ENCODE results near the gene ALK. TPM values are rescaled to one million over a fixed set of nuclear protein-coding genes. Genes with fewer than 3 reads are reported as not detected.
A peak's percentile ranks its signal among the peaks of the same experiment; 100 is the strongest.

The ALK gene
- polyA plus RNA-seq, 3 donors = not detected

- Histone ChIP-seq H2AFZ (ENCODE audit: insufficient read depth, low read depth, low read length, poor library complexity, severe bottlenecking) (no peak overlapping the region), H3K27me3 (ENCODE audit: control insufficient read depth in 2 of 2, insufficient read depth in 2 of 2, low read length in 2 of 2) (peaks cover 38 to 44% of the 10 kb centered on the region in 2 donors), H3K79me2 (ENCODE audit: insufficient read depth, low read length) (no peaks in the 10 kb centered on the region), H4K20me1 (ENCODE audit: insufficient read depth, low read length) (no peaks in the 10 kb centered on the region), H3K4me3 (replicated peaks in 1 of 3; ENCODE audit: low read depth in 2 of 3, low read length in 3 of 3) (no peak overlapping the region), H3K36me3 (replicated peaks in 1 of 2; ENCODE audit: control insufficient read depth in 1 of 2, insufficient read depth in 2 of 2, low read length in 2 of 2) (no peaks in the 10 kb centered on the region), H3K27ac (ENCODE audit: low read depth in 1 of 2, low read length in 2 of 2) (no peak overlapping the region), H3K4me1 (ENCODE audit: control insufficient read depth in 1 of 2, insufficient read depth in 2 of 2, low read length in 2 of 2) (peaks cover 5 to 13% of the 10 kb centered on the region in 2 donors), H3K4me2 (replicated peaks; ENCODE audit: extremely low read depth, low read length, poor library complexity, severe bottlenecking) (no peak overlapping the region), H3K9ac (ENCODE audit: insufficient read depth, low read length, poor library complexity, severe bottlenecking) (no peak overlapping the region), H3K9me3 (replicated peaks in 1 of 2; ENCODE audit: control insufficient read depth in 1 of 2, insufficient read depth in 1 of 2, low read length in 2 of 2) (peaks cover 5 to 12% of the 10 kb centered on the region in 2 donors)
- no peak overlapping the region for H3K4me3 Mint-ChIP-seq
- TF ChIP-seq CTCF (IDR thresholded peaks at IDR 0.05) = peak; percentile 96
- peak; percentile 5 to 35 (median 24) for DNase-seq
- peaks cover 11% of the 10 kb centered on the region for H3K4me1 Mint-ChIP-seq
- H3K27me3 Mint-ChIP-seq (ENCODE audit: low read depth in 3 of 3) = peaks cover 37 to 56% (median 39%) of the 10 kb centered on the region in 3 donors
- 0% methylated on average over 2 of the region's 3 CpGs for WGBS (ENCODE audit: insufficient coverage)
- intact Hi-C loops (cut with micrococcal nuclease) = loop anchor here in 1 of 2 donors (10.0 kb wide), 1 partner anchor 152 kb away; no protein-coding TSS in a partner anchor
- H3K36me3 Mint-ChIP-seq = peaks cover 0 to 4% of the 10 kb centered on the region in 2 donors
- H3K27ac Mint-ChIP-seq = no peak overlapping the region
- H3K9me3 Mint-ChIP-seq = peaks cover 0 to 18% (median 10%) of the 10 kb centered on the region in 7 donors
These were observed 1.8 kb upstream of the ALK start for GRCh38 chr2:29923110-29923721.

GRCh38 chr2:29922605-29923004, 1.2 kb upstream of the ALK start:
- Histone ChIP-seq H3K36me3 (replicated peaks in 1 of 2; ENCODE audit: control insufficient read depth in 1 of 2, insufficient read depth in 2 of 2, low read length in 2 of 2) (no peaks in the 10 kb centered on the region), H4K20me1 (ENCODE audit: insufficient read depth, low read length) (no peaks in the 10 kb centered on the region), H3K79me2 (ENCODE audit: insufficient read depth, low read length) (no peaks in the 10 kb centered on the region), H3K27ac (ENCODE audit: low read depth in 1 of 2, low read length in 2 of 2) (no peak overlapping the region), H3K27me3 (ENCODE audit: control insufficient read depth in 2 of 2, insufficient read depth in 2 of 2, low read length in 2 of 2) (peaks cover 38 to 44% of the 10 kb centered on the region in 2 donors), H2AFZ (ENCODE audit: insufficient read depth, low read depth, low read length, poor library complexity, severe bottlenecking) (no peak overlapping the region), H3K4me3 (replicated peaks in 1 of 3; ENCODE audit: low read depth in 2 of 3, low read length in 3 of 3) (no peak overlapping the region), H3K9me3 (replicated peaks in 1 of 2; ENCODE audit: control insufficient read depth in 1 of 2, insufficient read depth in 1 of 2, low read length in 2 of 2) (peaks cover 5 to 12% of the 10 kb centered on the region in 2 donors), H3K4me2 (replicated peaks; ENCODE audit: extremely low read depth, low read length, poor library complexity, severe bottlenecking) (no peak overlapping the region), H3K9ac (ENCODE audit: insufficient read depth, low read length, poor library complexity, severe bottlenecking) (no peak overlapping the region), H3K4me1 (ENCODE audit: control insufficient read depth in 1 of 2, insufficient read depth in 2 of 2, low read length in 2 of 2) (peaks cover 5 to 13% of the 10 kb centered on the region in 2 donors)
- intact Hi-C loops (cut with micrococcal nuclease) = loop anchor here in 1 of 2 donors (10.0 kb wide), 1 partner anchor 152 kb away; no protein-coding TSS in a partner anchor
- no peak for TF ChIP-seq CTCF (IDR thresholded peaks at IDR 0.05)
- peaks cover 0 to 4% of the 10 kb centered on the region in 2 donors for H3K36me3 Mint-ChIP-seq
- H3K4me3 Mint-ChIP-seq = peak overlapping the region in 1 of 2 donors; percentile 76
- peaks cover 35 to 53% (median 39%) of the 10 kb centered on the region in 3 donors for H3K27me3 Mint-ChIP-seq (ENCODE audit: low read depth in 3 of 3)
- WGBS (ENCODE audit: insufficient coverage) = 90% methylated on average over 2 of the region's 4 CpGs
- peaks cover 11% of the 10 kb centered on the region for H3K4me1 Mint-ChIP-seq
- no peak overlapping the region for H3K27ac Mint-ChIP-seq
- H3K9me3 Mint-ChIP-seq = peaks cover 0 to 18% (median 10%) of the 10 kb centered on the region in 7 donors
- no peak for DNase-seq

Measured in CD14-positive monocyte (primary cell).